ENCODE data around the gene FAM170B.

DNA sequence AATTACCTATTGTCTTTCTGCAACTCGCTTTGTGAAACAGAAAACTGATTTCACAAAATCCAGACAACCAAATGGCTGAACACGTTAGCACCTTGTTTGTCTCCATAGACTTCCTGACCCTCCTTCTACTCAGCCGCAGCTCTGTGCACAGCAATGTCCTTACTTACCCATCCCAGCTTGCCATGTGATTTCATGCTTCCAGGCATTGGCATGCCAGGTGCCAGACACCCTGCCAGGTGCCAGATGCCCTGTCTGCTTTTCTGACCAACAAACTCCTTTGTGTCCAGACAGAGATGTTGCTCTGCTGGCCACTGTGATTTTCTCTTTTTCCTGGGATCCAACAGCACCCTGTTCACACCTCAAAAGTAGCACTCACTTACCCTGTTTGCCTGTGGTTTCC lies 16.1 kb upstream of the FAM170B start:
- TF ChIP-seq CTCF (IDR thresholded peaks at IDR 0.05) (no peak), NR3C1 (CRISPR knock-in tag; conservative IDR thresholded peaks at IDR 0.05; ENCODE audit: low read depth) (no peak), MLX (CRISPR knock-in tag; IDR thresholded peaks at IDR 0.05) (no peak), CREB1 (CRISPR knock-in tag; IDR thresholded peaks at IDR 0.05) (no peak), MAX (CRISPR knock-in tag; IDR thresholded peaks at IDR 0.05) (no peak)
- TF ChIP-seq, protein P1, sequence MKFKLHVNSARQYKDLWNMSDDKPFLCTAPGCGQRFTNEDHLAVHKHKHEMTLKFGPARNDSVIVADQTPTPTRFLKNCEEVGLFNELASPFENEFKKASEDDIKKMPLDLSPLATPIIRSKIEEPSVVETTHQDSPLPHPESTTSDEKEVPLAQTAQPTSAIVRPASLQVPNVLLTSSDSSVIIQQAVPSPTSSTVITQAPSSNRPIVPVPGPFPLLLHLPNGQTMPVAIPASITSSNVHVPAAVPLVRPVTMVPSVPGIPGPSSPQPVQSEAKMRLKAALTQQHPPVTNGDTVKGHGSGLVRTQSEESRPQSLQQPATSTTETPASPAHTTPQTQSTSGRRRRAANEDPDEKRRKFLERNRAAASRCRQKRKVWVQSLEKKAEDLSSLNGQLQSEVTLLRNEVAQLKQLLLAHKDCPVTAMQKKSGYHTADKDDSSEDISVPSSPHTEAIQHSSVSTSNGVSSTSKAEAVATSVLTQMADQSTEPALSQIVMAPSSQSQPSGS (CRISPR knock-in tag; IDR thresholded peaks at IDR 0.05; ENCODE audit: borderline replicate concordance, low read depth) = no peak
